GM21381 (cell line): ENCODE measurements around the gene YPEL2.
"Not testable (repeated sequence)": the region's sequence is repeated elsewhere in the genome, so short reads cannot be mapped to it uniquely, and the experiment has no call there.

Experiments used
- ATAC-seq: cut with Tn5 transposase; IDR thresholded peaks from one replicate; pipeline ENCODE4 v1.9.1; 2021; ENCODE audit warnings: mild to moderate bottlenecking, moderate library complexity; ENCODE audit not compliant: unreplicated experiment

Gene YPEL2

DNA sequence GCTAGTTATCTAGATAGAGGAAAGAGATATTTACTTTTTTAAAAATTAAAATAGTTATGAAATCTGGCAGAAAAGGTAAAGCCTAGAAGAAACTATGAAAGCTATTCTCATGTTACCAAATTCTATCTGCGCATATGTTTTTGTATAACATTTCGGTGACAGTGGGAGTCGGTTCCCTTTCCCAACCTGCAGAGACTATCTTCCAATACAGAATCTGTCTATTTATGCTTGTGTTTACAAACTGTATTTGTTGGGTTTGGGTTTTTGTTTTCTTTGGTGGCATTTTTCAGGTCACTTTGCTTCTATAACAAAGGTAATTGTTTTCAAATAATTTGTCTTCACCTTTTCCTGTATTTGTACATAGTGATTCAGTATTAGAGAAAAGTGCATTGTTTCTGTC, 69.8 kb downstream of the YPEL2 start:
- no peak for ATAC-seq

DNA sequence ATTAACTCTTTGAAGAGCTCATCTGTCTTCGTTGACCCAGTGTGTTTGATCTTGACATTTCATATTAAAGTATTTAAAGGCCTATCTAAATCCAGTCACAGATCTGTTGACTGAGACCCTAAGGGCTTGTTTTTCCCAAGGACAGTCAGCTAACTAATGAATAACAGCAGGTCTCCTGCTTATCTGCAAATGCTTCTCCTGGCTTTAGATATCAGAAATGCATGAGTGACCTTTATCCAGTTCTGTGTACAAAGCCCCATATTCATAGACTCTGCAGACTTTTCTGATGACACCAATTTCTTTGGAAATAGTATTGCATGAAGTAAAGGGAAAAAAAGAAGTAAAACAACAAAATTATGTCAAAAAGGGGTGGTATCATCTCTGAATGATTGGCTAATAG, 70.3 kb downstream of the YPEL2 start:
- ATAC-seq, result no peak

DNA sequence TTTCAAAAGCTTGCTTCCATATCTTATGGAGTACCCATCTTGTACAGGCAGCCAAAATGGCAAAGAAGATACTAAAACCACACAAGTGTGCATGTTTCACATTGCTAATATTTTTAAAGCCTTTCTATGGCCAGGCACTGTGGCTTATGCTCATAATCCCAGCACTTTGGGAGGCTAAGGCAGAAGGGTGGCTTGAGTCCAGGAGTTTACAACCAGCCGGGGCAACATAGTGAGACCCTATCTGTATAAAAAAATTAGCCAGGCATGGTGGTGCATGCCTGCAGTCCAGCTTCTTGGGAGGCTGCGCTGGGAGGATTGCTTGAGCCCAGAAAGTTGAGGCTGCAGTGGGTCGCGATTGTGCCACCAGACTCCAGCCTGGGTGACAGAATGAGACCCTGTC, 71.3 kb downstream of the YPEL2 start:
- ATAC-seq, result no peak

DNA sequence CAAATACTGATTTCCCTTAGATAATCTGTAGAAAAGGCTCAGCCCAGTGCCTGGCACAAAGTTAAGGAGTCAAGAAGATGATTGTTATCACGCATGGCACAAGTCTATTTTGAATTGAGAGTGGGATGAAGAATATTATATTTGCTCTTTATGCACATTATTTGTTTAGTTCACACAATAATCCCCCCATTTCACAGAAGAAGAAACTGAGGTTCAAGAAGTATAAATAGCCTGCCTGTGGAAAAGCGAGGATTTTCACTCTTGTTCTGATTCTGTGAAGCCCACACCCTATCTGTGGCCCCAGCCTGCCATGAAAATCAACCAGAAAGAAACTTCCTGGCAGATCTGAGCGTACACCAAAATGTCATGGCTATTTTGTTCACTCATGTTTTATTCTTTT, 73.0 kb downstream of the YPEL2 start:
- ATAC-seq, result no peak

DNA sequence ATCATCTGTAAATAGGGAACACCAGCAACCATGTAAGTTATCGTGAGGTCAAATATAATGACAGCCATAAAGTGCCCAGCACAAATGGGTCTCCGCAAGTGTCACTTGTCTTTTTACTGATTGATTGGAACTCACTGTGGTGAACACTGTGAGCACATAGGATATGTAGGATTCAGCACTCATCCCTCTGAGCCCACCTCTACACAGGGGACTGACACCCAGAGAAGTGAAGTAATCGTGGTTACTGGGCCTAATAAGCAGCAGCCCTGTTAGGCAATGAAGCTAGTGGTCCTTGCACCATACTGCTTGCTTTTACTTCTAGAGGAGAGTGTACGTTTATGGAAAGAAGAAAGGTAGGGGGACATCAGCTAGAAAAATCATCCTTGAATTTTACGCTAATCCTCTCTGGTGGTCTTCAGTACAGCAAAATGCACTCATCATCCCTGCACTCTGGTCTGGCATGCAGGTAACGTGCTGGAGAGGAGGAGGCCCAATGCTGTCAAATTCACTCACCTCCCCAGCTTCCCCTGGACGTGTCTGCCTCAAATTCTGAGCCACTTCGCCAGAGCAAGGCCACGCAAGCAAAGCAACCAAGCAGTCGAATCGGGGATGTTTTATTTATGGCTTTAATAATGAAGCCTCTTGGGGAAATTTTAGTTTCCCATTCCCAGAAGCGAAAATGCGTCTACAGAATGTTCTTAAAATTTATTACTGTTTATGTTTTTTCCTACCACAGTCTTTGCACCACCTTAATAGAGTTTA, 74.7 kb downstream of the YPEL2 start:
- ATAC-seq, result no peak

DNA sequence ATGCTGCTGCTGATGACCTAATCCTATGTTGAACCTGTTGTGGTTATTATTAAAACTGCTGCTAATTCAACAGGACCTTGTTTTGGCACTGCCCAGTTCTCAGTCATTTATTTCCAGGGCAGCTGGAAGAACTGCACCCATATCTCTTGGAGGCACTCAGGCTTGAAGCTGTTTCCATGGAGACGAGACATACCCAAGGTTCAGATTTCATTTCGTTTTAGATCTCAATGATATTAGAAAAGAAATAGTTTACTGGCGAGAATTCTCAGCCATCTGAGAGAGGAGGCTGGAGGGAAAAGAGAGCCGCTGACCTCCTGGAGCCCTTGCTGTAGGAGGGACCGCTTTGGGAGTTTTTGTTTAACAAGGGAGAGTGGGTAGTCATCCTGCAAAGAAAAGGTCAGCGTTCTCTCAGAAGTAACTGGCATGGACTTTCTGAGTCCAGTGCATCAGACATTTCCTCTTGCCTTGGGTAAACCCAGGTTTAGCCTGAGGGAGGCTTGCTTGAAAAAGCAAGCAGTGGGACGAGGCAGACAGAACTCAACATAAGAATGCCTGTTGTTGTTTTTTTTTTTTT, 75.4 kb downstream of the YPEL2 start:
- no peak for ATAC-seq

DNA sequence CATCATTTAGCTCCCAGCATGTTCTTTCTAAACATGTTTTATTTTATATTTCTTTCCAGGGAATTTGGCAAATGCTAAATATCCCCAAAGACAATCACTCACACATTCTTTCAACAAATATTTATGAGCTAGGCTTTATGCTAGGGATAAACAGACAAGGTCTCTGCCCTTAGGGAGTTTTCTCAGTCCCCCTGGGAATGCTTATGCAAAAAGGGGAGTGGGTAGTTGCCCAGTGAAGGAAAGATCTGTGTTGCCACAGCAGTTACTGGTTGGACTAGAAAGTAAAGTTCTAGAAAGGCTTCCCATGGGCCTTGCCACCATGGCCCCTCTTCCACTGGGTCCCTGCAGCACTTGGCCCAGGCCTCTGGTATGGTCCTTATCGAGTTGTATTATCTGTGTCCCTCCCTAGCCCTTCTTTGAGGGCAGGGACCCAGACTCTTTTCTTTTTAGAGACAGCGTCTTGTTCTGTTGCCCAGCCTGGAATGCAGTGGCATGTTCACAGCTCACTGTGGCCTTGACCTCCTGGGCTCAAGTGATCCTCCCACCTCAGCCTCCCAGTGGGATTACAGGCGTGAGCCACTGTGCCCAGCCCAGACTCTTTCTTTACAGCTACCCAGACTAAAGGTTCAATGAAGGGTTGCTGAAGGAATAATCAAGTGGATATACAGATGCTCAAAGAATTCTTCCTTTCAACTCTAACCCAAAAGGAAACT, 78.0 kb downstream of the YPEL2 start:
- no peak for ATAC-seq

DNA sequence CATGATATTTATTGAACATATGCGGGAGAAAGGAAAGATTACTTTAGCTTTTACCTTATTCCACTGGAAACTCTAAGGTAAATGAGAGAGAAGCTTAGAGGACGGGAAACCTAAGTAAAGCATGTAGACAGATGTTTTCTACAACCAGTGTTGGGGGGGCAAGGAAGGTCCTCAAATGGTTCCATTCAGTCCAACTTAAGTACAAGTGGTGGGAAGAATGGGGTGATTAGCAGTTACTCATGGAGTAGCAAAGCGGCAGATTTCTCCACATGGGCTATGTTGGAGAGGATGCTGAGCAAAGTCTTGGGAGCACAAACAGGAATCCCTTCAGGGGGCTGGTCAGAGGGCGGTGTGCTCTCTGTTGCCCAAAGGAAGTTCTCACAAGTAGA, 78.6 kb downstream of the YPEL2 start:
- ATAC-seq, result no peak

DNA sequence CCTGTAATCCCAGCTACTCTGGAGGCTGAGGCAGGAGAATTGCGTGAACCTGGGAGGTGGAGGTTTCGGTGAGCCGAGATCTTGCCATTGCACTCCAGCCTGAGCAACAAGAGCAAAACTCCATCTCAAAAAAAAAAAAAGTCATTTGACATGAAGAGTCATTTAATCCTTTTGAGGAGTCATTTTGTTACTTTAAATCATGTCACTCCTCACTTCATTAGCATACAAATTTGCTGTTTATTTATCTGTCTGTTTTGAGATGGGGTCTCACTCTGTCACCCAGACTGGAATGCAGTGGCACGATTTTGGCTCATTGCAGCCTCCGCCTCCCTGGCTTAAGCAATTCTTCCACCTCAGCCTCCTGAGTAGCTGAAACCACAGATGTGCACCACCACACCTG, 81.0 kb downstream of the YPEL2 start:
- not testable (repeated sequence) for ATAC-seq

DNA sequence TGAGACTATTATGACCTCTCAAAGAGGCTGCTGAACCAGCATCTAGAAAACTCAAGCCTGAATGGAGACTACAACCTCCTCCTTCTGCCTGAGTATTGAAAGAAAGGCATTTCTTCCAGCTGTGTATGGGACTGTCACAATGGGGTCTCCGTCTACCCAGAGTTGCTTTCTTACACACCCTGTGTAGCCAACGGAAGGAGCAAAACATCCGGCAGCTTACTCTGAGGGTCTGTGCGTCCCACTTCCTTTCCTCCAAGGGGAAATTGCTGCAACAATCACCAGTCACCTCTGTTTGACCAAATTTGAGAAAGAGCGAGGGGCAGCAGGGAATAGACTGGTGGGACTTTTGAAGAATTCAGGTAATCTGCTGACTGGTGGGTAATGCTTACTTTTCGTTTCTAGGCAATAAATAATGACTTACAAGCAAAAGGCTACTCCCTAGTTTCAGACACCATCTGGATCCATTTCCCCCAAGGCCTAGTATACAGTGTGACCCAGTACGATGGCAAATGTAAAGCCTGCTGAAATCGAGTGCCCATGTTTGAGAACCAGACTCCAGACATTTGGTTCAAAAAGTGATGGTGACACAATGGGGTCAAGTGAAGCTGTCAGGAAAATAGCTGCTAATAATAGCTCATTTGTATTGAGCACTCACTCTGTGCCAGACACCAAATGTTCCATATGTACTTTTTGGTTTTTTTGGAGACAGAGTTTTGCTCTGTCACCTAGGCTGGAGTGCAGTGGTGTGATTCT, 81.7 kb downstream of the YPEL2 start:
- ATAC-seq, result no peak

DNA sequence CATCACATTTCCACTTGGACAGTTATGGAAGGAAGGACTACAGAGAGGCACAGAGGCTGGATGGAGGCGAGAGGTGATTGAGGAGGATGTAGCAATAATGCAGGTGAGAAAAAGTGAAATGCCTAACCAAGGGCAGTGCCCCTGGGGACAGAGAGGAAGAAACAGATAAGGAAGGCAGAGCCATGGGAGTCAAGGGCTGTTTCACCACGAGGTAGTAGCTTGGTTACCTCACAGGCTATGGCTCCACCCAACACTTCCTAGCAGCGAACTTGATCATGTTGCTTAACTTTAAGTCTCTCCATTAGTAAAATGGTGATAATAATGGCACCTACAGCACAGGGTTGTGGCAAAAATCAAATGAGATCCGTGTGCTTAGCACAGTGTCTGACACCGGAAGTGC, 83.9 kb downstream of the YPEL2 start:
- no peak for ATAC-seq

DNA sequence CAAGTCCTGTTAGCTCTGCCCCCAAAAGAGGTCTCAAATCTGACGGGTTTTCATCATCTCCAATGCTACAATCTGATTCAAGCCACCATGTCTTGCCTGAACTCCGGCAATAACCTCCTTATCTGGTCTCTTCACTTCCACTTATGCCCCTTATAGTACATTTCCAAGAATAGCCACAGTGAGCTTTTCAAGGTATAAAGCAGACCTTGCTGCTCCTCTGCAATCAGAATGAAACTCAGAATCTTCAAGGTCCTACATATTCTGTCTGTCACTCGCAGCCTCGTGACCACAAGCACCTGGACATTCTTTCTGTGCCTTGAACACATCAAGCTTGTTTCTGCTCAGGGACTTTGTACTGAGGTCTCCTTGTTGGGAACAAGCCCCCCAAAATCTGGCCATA, 84.7 kb downstream of the YPEL2 start:
- ATAC-seq, result no peak

DNA sequence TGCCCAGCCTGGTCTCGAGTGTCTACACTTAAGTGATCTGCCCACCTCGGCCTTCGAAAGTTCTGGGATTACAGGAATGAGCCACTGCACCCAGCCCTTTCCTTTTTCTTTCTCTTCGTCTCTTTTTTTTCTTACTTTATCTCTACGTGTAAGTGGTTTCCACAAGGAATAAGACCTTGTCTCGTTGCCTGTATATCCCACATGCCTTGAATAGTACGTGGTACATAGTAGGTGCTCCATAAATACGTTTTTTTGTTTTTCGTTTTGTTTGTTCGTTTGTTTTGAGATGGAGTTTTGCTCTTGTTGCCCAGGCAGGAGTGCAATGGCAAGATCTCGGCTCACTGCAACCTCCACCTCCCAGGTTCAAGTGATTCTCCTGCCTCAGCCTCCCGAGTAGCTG, 86.0 kb downstream of the YPEL2 start:
- ATAC-seq, result no peak

DNA sequence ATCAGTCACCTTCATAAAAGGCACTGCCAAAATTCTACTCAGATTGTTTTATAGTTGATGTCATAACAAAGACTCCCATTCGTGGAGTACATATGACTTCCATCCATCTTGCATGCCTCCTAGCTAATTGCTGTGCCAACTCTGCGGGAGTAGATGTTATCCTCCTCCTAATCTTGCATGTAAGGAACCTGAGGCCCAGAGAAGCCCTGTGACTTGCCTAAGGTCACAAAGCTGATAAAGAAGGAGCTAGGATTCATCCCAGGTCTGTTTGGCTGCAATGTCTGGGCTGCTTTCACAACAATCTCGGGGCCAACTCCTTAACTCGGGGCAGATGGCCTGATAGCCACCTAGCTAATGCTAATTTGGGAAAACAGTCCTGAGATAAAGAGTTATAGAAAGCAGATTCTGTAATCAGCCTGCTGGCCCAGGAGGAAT, 87.3 kb downstream of the YPEL2 start:
- ATAC-seq, result no peak

DNA sequence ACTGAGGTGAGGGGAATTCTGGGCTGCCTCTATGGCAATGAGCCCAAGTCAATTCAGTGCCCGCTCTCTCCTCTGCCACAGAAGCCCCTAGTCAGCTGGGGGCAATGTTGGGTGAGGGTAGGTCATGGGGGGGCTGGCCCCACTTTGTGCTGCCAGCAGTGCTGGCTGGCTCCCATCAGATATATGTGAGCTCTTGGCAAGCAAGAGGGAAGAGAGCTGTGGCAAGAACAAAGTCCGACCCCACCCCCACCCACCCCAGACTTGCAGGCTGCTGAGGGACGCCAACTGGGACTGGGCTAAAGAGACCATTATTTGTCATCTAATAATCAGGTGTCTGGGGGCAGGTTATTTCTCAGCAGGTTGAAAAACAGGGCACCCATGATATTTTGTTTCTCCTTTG, 89.4 kb downstream of the YPEL2 start:
- no peak for ATAC-seq

DNA sequence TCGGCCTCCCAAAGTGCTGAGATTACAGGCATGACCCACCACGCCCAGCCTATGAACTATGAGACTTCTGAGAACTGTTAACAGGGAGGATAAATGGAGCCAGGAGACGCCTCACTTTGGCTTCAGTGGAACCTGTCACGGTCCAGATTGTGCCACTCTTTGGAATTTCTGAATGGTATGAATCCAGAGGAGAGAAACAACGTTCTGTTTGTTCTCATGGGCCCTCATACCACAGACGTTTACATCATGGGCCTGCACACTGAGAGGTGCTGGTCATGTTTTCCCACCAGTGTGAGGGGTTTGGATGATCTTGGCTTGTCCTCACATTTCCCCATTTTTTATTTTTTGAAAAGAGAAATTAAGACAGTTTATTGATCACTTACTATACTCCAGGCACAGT, 90.3 kb downstream of the YPEL2 start:
- no peak for ATAC-seq

DNA sequence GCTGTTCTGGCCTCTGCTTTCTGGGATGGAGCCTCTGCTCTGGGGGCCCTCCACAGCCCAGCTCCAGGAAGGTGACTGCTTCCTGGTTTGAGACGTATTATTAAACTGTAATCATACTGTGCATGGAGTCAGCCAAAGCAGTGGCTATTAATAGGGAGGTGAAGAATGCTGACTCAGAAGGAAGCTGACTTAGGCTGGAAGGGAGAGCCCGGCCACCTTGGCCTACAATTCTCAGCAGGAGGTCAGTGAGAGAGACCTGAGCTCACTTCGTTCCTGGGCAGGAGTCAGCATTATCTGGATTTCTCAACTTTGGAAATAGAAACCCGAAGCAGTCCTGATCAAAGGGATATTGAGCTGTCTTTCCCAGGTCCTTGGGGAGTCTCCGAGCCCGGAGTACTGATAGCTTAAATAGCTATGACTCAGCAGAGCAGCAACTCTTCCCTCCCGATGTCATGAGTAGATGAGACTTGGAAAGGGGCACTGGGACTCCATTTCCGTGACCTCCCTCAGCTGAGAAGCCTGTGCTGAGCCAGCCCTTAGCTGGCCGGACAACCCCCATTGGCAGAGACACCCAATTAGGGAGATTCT, 91.8 kb downstream of the YPEL2 start:
- no peak for ATAC-seq

DNA sequence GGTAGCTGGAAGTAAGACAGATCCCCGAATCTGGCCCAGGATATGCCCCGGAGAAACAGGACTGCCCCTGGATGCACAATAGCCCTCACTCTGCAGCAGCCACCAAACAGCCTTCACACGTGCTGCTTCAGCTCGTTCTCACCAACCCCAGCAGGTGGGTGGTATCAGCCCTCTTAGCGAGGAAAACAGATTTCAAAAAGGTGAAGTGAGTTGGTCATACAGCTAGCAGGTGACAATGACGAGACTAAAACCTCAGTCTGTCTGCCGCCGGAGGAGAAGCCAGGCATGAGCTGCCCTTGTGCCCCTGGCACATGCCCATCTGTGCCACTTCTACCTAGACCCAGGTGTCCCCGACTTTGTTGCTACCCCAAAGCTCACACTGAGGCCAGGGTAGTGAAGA, 92.4 kb downstream of the YPEL2 start:
- no peak for ATAC-seq

DNA sequence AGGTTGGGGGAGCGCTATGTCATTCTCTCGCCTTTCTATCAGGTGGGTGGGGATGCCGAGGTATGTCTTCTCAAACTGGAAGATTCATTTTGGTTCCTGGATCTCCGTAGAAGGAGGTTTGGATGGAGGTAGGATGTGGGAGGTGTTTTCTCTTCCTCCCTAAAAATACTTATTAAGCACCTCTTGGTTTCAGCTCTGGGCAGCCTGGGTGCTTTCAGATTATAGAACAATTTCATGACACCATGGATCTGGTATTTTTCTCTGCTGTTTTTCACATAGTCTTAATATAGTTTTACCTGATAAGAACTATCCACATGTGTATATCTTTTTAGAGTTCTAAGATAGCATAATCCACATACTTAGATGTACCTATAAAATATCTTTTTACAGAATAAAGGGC, 92.9 kb downstream of the YPEL2 start:
- ATAC-seq, result no peak

DNA sequence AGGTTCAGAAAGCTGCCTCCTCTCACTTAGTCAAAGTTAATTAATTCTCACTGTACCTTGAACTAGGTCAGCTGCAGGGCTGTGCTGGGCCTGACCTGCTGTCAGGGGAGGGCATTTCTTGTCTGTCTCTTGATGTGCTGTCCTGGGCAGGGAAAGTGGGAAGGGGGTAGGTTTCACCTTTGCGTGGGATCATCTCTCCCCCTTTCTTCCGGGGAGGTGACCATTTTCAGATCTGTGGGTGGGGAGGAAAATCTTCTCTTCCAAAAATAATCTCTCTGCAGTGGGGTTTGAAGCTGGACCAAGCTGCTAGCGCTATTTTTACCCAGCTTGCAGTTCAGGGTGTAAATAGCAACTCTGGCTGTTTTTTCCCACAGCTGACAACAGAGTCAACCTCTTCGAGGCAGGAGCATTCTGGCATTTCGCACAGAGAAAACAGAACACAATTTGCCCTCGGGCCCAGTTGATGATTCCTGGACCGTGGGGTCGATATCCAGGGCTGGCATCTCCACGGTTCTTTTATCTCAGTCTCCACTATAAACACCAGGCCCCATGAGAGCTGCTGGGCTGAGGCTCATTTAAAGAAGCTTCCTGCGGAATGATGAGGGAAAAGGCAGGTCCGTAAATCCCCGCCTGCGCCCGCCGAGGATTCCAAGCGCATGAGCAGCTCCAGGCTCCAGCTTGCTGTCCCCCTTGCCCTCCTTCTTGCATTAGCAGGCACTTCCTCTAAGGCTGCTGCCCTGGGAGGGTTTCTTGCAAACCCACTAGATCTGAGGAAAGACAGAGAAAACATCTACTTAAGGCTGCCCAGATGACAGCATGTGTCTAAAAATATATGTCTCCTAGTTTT, 93.9 kb downstream of the YPEL2 start:
- no peak for ATAC-seq
